UCSD-AML1 (cell line): Measurements from ENCODE around the gene LMTK3.
"Not testable (repeated sequence)": the region's sequence is repeated elsewhere in the genome, so short reads cannot be mapped to it uniquely, and the experiment has no call there.

Experiments used
- DNase-seq: peaks from one replicate; lab custom pipeline; 2025; ENCODE audit not compliant: unreplicated experiment; lab: John Stamatoyannopoulos, UW

LMTK3 gene

DNA sequence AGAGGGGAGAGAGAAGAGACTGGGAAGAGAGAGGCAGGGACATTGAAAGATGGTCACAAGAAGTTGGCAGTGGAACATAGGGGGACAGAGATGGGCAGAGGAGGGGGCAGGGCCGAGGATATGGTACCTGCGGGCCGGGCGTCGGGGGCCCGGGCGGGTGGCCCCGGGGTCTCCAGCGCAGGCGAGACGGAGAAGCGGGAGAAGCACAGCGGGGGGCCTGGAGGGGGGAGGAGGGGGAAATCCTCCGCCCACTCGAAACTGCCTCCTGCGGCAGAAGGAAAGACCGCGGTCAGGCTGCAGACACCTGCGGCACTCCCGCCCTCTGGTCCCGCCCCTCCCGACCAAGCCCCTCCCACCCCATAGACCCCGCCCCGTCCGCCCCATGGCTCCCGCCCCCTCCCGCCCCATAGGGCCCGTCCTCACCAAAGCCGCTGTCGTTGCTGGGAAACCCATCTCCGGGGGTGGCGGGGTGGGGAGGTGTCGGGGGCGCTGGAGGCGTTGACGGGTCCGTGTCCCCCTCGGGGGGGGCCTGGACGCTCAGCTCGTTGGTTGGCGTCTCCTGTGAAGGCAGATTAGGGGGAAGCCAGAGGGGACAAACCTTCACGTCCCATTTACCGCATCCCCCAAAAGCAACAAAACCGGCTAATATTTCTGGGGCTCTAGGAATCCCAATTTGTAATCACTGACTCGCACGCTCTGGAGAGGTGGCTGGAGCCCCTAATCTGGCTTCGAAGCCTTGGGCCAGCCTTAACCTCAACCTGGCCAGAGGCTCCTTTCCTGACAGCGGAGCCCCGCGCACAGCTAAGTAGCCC, 20.4 kb downstream of the LMTK3 start:
- DNase-seq, result no peak

- peak; percentile 77 for DNase-seq
These were observed 21.9 kb downstream of the LMTK3 start for GRCh38 chr19:48489608-48490216.

- DNase-seq, result not testable (repeated sequence)
These were observed 23.2 kb downstream of the LMTK3 start for GRCh38 chr19:48488478-48488877.

DNA sequence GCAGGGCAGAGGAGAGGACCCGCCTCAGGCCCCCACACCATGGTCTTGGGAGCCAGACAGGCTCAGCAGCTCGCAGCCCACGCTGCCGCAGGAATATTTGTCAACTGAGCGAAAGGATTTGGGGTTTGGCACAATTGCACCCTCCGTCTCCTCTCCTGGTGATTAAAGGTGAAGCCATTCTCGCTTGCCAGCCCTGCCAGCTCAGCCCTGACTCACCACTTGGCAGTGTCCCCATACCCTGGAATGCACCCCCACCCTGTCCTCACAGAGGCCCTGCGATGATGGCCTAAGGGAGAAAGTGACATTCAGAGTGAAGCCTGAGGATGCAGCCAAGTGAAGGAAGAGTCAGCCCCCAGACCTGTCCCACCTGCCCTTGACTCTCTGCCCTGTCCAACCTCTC, 23.7 kb downstream of the LMTK3 start:
- DNase-seq, result no peak

GRCh38 chr19:48487544-48487943, 24.1 kb downstream of the LMTK3 start:
- DNase-seq, result no peak

DNA sequence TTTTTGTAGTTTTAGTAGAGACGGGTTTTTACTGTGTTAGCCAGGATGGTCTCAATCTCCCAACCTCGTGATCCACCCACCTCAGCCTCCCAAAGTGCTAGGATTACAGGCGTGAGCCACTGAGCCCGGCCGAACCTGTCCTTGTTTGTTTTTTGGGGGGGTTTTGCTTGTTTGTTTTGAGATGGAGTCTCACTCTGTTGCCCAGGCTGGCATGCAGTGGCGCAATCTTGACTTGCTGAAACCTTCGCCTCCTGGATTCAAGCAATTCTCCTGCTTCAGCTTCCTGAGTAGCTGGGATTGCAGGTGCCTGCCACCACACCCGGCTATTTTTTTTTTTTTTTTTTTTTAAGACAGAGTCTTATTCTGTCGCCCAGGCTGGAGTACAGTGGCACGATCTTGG, 24.9 kb downstream of the LMTK3 start:
- not testable (repeated sequence) for DNase-seq

- no peak for DNase-seq
These were observed 26.6 kb downstream of the LMTK3 start for GRCh38 chr19:48484931-48485612.

- no peak for DNase-seq
These were observed 27.3 kb downstream of the LMTK3 start for GRCh38 chr19:48484247-48484893.

DNA sequence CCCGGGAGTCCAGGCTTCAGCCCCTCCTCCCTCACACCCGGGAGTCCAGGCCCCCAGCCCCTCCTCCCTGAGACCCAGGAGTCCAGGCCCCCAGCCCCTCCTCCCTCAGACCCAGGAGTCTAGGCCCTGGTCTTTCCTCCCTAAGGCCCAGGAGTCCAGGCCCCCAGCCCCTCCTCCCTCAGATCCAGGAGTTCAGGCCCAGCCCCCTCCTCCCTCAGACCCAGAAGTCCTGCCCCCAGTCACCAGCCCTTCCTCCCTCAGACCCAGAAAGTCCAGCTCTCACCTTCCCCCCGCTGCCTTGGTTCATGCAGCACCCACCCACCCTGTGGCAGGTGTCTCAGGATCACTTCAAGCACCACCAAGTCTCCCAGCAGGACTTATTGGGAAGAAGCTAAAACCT, 28.3 kb downstream of the LMTK3 start:
- no peak for DNase-seq

GRCh38 chr19:48481846-48482639, 29.6 kb downstream of the LMTK3 start:
- DNase-seq, result no peak

DNA sequence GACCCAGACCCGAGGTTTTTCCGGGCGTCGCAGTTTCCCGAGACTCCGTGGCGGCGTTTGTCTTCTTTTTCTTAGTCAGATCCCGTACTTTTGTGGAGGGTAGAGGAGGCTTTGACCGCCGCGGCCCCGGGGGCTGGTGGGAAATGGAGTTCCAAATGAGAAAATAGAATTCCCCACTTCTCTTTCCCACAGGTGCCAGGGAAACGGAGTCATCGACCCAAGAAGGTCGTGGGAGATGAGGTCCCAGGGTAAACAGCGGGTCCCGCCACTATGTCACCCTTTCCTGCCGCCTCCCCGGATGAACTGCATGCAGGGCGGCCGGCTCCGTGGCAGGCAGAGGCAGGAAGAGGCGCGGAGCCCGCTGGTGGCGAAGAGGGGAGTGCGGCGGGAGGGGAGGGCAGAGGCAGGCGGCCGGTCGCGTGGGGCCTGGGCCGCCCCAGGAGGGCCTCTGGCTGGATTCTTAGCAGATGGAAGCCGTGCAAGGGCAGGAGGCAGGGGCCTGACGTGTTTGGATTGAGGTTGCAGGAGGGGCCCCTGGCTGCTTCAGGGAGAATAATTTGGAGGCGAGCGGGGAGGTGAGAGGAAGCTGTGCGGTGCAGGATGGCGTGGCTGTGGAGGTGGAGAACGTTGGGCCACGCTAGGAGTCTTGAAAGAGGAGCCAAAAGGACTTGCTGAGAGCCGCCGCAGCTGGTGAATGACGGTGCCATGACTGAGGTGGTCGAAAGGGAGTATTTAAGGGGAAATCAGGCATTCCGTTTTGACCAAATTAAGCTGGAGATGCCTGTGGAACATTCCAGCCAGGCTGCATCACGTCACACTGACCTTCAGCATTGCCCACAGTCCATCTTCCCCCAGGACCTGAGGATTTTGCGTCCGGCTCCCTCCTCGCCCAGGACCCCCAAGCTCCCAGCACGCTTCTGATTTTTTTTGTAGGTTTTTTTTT, 30.8 kb downstream of the LMTK3 start:
- no peak for DNase-seq

DNA sequence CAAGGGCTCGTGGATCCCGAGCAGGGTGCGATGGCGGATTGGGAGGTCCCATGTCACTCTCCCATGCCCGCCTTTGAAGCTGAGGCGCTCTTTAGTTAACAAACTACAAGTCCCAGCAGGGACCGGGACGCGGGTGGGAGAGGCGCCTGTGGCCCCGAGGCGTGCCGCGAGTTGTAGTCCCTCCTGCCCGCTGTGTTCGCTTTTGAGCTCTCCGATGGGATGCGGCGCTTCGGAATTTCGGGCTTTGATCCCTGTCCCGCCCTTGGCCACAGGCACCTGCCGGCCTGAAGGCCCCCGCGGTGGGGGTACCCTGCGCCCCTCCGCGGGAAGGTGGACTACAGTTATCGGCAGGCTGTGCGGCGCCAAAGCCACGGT, 31.5 kb downstream of the LMTK3 start:
- DNase-seq, result no peak

DNA sequence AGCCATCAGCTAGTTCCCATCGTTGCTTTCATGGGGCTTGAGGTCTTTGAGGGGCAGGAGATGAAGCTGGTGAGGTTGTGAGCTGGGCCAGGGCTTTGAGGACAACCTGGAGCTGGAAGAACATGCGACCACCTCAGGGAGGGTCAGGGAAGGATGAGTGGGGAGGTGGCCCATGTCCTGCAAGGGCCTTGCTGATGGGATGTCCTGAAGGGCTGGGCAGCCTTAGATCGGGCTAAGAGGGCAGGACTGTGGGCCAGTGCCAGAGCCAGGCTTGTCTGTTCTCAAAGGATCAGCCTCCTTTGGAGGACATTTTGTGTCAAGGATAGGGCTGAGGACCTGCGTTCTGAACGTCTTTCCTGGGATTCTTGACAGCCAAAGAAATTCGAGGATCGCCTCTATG, 31.9 kb downstream of the LMTK3 start:
- DNase-seq, result no peak

DNA sequence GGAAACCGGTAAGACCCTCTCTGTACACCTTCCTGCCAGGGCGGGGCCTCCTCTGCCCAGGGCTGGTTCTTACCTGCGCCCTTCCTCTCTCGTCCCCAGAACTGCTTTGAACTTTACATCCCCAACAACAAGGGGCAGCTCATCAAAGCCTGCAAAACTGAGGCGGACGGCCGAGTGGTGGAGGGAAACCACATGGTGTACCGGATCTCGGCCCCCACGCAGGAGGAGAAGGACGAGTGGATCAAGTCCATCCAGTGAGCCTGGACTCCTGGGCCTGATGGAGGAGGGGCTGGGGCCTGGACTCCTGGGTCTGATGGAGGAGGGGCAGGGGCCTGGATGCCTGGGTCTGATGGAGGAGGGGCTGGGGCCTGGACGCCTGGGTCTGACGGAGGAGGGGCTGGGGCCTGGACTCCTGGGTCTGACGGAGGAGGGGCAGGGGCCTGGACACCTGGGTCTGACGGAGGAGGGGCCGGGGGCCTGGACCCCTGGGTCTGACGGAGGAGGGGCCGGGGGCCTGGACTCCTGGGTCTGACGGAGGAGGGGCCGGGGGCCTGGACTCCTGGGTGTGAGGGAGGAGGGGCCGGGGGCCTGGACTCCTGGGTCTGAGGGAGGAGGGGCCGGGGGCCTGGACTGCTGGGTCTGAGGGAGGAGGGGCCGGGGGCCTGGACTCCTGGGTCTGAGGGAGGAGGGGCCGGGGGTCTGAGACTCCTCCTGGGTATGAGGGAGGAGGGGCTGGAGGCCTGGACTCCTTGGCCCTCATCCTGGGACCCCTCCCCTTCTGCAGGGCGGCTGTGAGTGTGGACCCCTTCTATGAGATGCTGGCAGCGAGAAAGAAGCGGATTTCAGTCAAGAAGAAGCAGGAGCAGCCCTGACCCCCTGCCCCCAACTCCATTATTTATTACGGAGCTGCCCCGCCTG, 33.0 kb downstream of the LMTK3 start:
- DNase-seq, result no peak

GRCh38 chr19:48477698-48478338, 33.8 kb downstream of the LMTK3 start:
- no peak for DNase-seq

GRCh38 chr19:48477067-48477685, 34.5 kb downstream of the LMTK3 start:
- DNase-seq, result no peak

GRCh38 chr19:48476176-48476575, 35.5 kb downstream of the LMTK3 start:
- no peak for DNase-seq
